GM12873 (cell line): ENCODE data around the gene SNX7.

Experiments
- CTCF ChIP-seq: IDR thresholded peaks from 2 replicates; pipeline ENCODE4 v1.5.1; 2012; ENCODE audit warnings: low read depth, mild to moderate bottlenecking, moderate library complexity, low read length, control low read depth; ENCODE audit not compliant: insufficient read depth; ENCODE audit errors: missing control alignments

SNX7 gene

GRCh38 chr1:98706173-98706843, 44.8 kb downstream of the SNX7 start:
- no peak for TF ChIP-seq CTCF

GRCh38 chr1:98707556-98707955, 46.0 kb downstream of the SNX7 start:
- no peak for TF ChIP-seq CTCF

- no peak for TF ChIP-seq CTCF
Measured at GRCh38 chr1:98709906-98710305, 48.4 kb downstream of the SNX7 start.

GRCh38 chr1:98723574-98723973, 62.1 kb downstream of the SNX7 start:
- no peak for TF ChIP-seq CTCF

GRCh38 chr1:98732985-98733781, 71.7 kb downstream of the SNX7 start:
- TF ChIP-seq CTCF: no peak

GRCh38 chr1:98733782-98734112, 72.2 kb downstream of the SNX7 start:
- no peak for TF ChIP-seq CTCF

GRCh38 chr1:98735756-98736155, 74.2 kb downstream of the SNX7 start:
- no peak for TF ChIP-seq CTCF
